BLaER1 treated with 17β-estradiol and CSF1 and Interleukin-3, amounts not matched to agents 10 nM and 100 nM (cell line): ENCODE data around the gene FGF2.

ENCODE experiments used
- H3K27ac ChIP-seq, 11 experiments: shearing (Covaris generic); formaldehyde crosslinking; 2 replicates each; pipeline ENCODE4 v1.8.1; 2022
- H3K27me3 ChIP-seq, 11 experiments: shearing (Covaris generic); formaldehyde crosslinking; 2 replicates each; pipeline ENCODE4 v1.8.1; 2022
- H3K36me3 ChIP-seq, 11 experiments: shearing (Covaris generic); formaldehyde crosslinking; 2 replicates each; pipeline ENCODE4 v1.8.1; 2022
- H3K4me1 ChIP-seq, 10 experiments: shearing (Covaris generic); formaldehyde crosslinking; 2 replicates each; pipeline ENCODE4 v1.8.1; 2022
- H3K4me2 ChIP-seq, 11 experiments: shearing (Covaris generic); formaldehyde crosslinking; 2 replicates each; pipeline ENCODE4 v1.8.1; 2022
- H3K4me3 ChIP-seq, 10 experiments: shearing (Covaris generic); formaldehyde crosslinking; 2 replicates each; pipeline ENCODE4 v1.8.1; 2022
- H3K9ac ChIP-seq, 11 experiments: shearing (Covaris generic); formaldehyde crosslinking; 2 replicates each; pipeline ENCODE4 v1.8.1; 2022
- H3K9me3 ChIP-seq, 11 experiments: shearing (Covaris generic); formaldehyde crosslinking; replicated peaks in 1 of 11; 2 replicates each; pipeline ENCODE4 v1.8.1; 2022
- H4K20me1 ChIP-seq, 11 experiments: shearing (Covaris generic); formaldehyde crosslinking; 2 replicates each; pipeline ENCODE4 v1.8.1; 2022
- Cebpa-rat ChIP-seq, 11 experiments: shearing (Covaris generic); IDR thresholded peaks; 2 replicates each; pipeline ENCODE4 v1.8.1; 2022

FGF2 gene

DNA sequence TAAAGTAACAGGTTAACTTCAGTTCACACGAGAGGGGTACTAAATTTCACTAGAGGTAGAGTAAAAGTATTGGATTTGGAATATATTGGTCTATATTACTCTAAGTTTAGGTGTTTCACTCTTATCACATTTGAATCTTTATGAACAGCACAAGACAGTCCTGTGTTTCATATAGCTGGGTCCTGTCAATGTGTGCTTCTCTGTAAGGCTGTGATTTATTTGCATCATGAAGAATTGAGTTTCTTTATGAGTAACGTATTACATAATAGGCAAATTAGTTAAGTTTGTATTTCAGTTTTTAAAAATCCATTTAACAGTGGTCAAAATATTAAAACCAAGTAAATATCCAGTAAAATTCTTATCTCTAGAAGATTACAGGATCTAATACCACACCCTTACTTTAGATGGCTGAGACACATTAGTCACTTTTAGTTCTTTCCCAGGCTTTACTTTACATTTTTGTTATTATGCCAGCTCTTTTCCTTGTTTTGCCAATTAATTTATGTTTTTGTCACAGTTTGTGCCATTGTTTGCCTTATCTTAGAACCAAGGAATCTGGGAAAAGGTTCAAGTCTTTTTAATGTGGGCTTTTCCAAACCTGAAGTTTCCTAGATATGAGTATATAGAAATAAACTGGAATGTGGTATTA is 63.6 kb downstream of the FGF2 start:
- no peak for TF ChIP-seq Cebpa-rat (IDR thresholded peaks at IDR 0.05)
- Histone ChIP-seq H3K4me1 (no peaks in the 10 kb centered on the region), H3K27ac (no peak overlapping the region), H4K20me1 (no peaks in the 10 kb centered on the region), H3K36me3 (peaks cover 0 to 16% (median 0%) of the 10 kb centered on the region in 11 experiments; a peak in 5 of 22 replicates), H3K9ac (no peak overlapping the region), H3K9me3 (no peaks in the 10 kb centered on the region), H3K4me2 (no peak overlapping the region), H3K4me3 (no peak overlapping the region), H3K27me3 (no peaks in the 10 kb centered on the region)

DNA sequence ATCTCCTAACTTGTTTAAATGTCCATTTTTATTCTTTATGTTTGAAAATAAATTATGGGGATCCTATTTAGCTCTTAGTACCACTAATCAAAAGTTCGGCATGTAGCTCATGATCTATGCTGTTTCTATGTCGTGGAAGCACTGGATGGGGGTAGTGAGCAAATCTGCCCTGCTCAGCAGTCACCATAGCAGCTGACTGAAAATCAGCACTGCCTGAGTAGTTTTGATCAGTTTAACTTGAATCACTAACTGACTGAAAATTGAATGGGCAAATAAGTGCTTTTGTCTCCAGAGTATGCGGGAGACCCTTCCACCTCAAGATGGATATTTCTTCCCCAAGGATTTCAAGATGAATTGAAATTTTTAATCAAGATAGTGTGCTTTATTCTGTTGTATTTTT is 68.2 kb downstream of the FGF2 start:
- H3K36me3 ChIP-seq: peaks cover 0 to 16% (median 0%) of the 10 kb centered on the region in 11 experiments; a peak in 5 of 22 replicates
- no peak overlapping the region for H3K4me2 ChIP-seq

DNA sequence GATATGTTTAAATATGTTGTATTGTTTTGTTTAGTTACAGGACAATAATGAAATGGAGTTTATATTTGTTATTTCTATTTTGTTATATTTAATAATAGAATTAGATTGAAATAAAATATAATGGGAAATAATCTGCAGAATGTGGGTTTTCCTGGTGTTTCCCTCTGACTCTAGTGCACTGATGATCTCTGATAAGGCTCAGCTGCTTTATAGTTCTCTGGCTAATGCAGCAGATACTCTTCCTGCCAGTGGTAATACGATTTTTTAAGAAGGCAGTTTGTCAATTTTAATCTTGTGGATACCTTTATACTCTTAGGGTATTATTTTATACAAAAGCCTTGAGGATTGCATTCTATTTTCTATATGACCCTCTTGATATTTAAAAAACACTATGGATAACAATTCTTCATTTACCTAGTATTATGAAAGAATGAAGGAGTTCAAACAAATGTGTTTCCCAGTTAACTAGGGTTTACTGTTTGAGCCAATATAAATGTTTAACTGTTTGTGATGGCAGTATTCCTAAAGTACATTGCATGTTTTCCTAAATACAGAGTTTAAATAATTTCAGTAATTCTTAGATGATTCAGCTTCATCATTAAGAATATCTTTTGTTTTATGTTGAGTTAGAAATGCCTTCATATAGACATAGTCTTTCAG is 68.8 kb downstream of the FGF2 start:
- Histone ChIP-seq H3K27ac (no peak overlapping the region), H3K36me3 (peaks cover 0 to 16% (median 0%) of the 10 kb centered on the region in 11 experiments; a peak in 5 of 22 replicates), H3K9me3 (no peaks in the 10 kb centered on the region), H3K4me1 (no peaks in the 10 kb centered on the region), H4K20me1 (no peaks in the 10 kb centered on the region), H3K27me3 (no peaks in the 10 kb centered on the region), H3K9ac (no peak overlapping the region), H3K4me2 (no peak overlapping the region), H3K4me3 (no peak overlapping the region)
- TF ChIP-seq Cebpa-rat (IDR thresholded peaks at IDR 0.05): no peak

More for the DNA sequence above, 68.2 kb downstream of the FGF2 start:
- H3K27ac ChIP-seq: no peak overlapping the region
- no peak overlapping the region for H3K9ac ChIP-seq
- H3K4me1 ChIP-seq: no peaks in the 10 kb centered on the region
- H3K9me3 ChIP-seq: no peaks in the 10 kb centered on the region
- no peak for TF ChIP-seq Cebpa-rat (IDR thresholded peaks at IDR 0.05)
- H3K4me3 ChIP-seq: no peak overlapping the region
- no peaks in the 10 kb centered on the region for H4K20me1 ChIP-seq
- H3K27me3 ChIP-seq: no peaks in the 10 kb centered on the region

DNA sequence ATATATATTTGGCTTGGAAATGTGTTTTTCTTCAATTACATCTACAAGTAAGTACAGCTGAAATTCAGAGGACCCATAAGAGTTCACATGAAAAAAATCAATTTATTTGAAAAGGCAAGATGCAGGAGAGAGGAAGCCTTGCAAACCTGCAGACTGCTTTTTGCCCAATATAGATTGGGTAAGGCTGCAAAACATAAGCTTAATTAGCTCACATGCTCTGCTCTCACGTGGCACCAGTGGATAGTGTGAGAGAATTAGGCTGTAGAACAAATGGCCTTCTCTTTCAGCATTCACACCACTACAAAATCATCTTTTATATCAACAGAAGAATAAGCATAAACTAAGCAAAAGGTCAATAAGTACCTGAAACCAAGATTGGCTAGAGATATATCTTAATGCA is 69.6 kb downstream of the FGF2 start:
- H4K20me1 ChIP-seq: no peaks in the 10 kb centered on the region
- no peak overlapping the region for H3K4me3 ChIP-seq
- H3K27me3 ChIP-seq: no peaks in the 10 kb centered on the region
- H3K9ac ChIP-seq: no peak overlapping the region
- no peak for TF ChIP-seq Cebpa-rat (IDR thresholded peaks at IDR 0.05)
- no peak overlapping the region for H3K4me2 ChIP-seq
- peaks cover 0 to 16% (median 0%) of the 10 kb centered on the region in 11 experiments; a peak in 5 of 22 replicates for H3K36me3 ChIP-seq
- H3K27ac ChIP-seq: no peak overlapping the region
- no peaks in the 10 kb centered on the region for H3K9me3 ChIP-seq
- H3K4me1 ChIP-seq: no peaks in the 10 kb centered on the region

DNA sequence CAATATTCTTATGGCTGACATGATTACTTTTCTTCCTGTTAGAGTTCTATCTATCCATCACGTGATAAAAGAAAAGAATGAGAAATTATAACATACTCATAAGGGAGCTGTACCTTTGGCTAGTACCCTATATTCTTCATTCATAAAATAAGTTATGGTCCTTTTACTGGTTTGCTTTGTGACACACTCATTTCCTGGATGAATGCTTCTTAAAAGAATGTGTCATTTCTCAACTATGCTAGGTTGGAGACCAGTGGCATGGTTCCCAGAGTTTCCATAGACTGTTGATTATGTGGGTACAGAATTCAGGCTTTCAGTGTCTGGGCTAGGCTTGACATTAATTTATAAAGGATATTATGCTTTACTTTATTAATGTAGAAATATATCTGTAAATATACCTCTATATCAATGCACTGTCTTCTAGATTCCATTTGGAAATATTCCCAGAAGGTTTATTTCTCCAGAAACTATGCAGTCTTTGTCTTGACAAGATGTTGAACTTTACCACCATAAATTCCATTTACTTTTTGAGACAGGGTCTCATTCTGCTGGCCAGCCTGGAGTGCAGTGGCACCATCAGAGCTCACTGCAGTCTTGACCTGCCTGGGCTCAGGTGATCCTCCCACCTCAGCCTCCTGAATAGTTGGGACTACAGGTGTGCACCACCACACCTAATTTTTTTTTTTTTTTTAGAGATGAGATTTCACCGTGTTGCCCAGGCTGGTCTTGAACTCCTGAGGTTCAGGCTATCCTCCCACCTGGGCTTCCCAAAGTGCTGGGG is 71.9 kb downstream of the FGF2 start:
- Histone ChIP-seq H3K4me2 (no peak overlapping the region), H3K9ac (no peak overlapping the region), H4K20me1 (no peaks in the 10 kb centered on the region), H3K36me3 (no peaks in the 10 kb centered on the region), H3K4me3 (no peak overlapping the region), H3K27ac (no peak overlapping the region), H3K27me3 (no peaks in the 10 kb centered on the region), H3K4me1 (no peaks in the 10 kb centered on the region), H3K9me3 (no peaks in the 10 kb centered on the region)
- TF ChIP-seq Cebpa-rat (IDR thresholded peaks at IDR 0.05): no peak

DNA sequence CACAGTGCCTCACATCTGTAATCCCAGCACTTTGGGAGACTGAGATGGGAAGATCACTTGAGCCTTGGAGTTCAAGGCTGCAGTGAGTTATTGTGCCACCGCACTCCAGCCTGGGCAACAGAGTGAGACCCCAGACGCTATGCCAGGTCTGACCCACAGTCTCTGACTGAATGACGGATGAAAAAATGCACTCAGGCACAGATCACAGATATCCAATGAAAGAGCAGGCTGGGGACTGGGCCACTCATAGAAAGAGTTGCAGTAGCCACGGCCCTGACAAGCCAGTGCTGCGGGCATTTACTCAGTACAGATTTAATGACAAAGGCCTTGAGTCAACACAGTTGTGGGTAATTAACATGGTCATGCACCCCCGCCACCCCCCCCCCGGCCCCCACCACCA is 73.1 kb downstream of the FGF2 start:
- H3K27ac ChIP-seq: no peak overlapping the region
- TF ChIP-seq Cebpa-rat (IDR thresholded peaks at IDR 0.05): no peak
- no peaks in the 10 kb centered on the region for H3K4me1 ChIP-seq
- no peak overlapping the region for H3K9ac ChIP-seq
- no peaks in the 10 kb centered on the region for H3K9me3 ChIP-seq
- peaks cover 0 to 4% (median under 1%) of the 10 kb centered on the region in 11 experiments; a peak in 4 of 22 replicates for H3K36me3 ChIP-seq
- no peak overlapping the region for H3K4me3 ChIP-seq
- no peaks in the 10 kb centered on the region for H3K27me3 ChIP-seq
- H4K20me1 ChIP-seq: no peaks in the 10 kb centered on the region
- no peak overlapping the region for H3K4me2 ChIP-seq

DNA sequence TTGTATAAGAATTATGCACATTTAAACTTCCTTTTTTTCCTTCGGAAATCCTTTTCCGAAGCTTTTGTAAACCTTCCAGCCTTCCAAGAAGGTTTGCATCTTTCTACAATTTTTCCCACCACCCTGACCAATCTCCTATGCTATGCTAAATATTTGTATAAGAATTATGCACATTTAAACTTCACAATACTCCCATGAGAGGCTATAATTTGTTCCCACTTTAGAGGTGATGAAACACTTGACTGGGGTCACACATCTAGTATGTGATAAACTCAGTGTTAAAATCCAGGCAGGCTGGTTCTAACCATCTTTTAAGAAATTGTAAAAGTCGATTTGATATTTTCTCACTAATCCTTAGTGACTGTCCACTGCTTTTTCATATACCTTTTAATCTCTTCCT is 73.7 kb downstream of the FGF2 start:
- Histone ChIP-seq H3K4me3 (no peak overlapping the region), H3K36me3 (peaks cover 0 to 10% (median 4%) of the 10 kb centered on the region in 11 experiments; a peak in 4 of 22 replicates), H3K9ac (no peak overlapping the region), H3K27me3 (no peaks in the 10 kb centered on the region), H3K4me2 (no peak overlapping the region), H3K4me1 (no peaks in the 10 kb centered on the region), H4K20me1 (no peaks in the 10 kb centered on the region), H3K27ac (no peak overlapping the region), H3K9me3 (no peaks in the 10 kb centered on the region)
- TF ChIP-seq Cebpa-rat (IDR thresholded peaks at IDR 0.05): no peak

DNA sequence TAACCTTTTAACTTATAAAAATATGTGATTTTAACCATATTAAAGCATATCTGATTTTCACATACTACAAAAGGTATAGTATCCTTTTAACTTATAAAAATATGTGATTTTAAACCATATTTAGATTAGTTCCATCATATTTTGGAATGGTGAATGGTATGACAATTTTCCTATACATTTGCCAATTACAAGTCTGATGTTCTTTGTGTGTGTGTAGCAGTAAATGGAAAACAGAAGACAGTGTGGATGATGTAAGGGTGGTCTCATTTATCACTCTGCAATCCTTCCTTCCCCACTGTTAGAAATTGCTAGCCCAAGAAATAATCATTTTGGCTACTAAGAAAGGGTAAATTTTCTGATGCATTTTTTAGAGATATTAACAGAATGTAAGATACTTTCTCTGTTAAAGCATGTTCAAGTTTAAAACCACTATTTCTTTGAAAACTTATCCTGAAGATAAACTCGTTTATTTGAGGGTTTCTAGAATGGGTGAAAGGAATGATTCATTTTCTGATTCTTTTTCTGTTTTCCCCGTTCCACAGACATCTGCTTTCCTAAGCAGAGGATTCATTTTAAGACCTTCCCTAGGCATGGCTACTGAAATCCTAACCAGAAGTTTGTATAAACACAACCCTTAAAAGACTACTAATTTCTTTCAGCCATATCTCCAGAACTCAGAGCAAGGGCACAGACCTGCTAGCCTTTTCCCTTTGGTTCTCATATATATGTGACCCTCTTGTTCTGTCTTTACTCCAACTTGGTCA is 74.8 kb downstream of the FGF2 start:
- Histone ChIP-seq H3K27me3 (no peaks in the 10 kb centered on the region), H3K9me3 (no peaks in the 10 kb centered on the region), H4K20me1 (no peaks in the 10 kb centered on the region), H3K4me2 (no peak overlapping the region), H3K4me3 (no peak overlapping the region), H3K27ac (no peak overlapping the region), H3K36me3 (peaks cover 0 to 13% (median 4%) of the 10 kb centered on the region in 11 experiments; a peak in 4 of 22 replicates), H3K9ac (no peak overlapping the region), H3K4me1 (no peaks in the 10 kb centered on the region)
- TF ChIP-seq Cebpa-rat (IDR thresholded peaks at IDR 0.05): no peak

DNA sequence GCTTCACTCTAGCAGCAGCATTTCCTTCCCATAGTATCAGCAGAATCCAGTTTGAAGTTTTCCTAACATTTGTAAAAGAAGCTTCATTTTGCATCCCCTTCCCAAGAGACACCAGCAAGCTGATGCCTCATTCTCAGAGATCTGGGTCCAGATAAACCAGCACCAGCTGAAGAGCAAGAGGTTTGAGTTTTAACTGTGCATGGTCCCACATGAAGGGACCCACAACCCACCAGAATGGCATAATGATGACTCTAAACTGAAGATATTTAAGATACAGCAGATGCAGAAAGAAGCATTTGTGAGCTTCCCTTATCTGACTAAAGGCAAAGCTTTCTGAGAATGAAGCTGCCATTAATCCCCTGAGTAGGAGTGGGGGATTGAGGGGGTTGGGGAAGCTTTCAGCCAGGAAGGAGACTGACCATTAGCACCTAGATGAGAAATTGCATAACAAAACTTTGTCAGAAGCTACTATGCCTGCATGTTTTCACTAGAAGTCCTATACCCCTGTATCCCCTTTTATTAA is 77.2 kb downstream of the FGF2 start:
- no peaks in the 10 kb centered on the region for H3K4me1 ChIP-seq
- no peak overlapping the region for H3K4me2 ChIP-seq
- peaks cover 0 to 13% (median 4%) of the 10 kb centered on the region in 11 experiments; a peak in 4 of 22 replicates for H3K36me3 ChIP-seq
- no peaks in the 10 kb centered on the region for H4K20me1 ChIP-seq
- no peak for TF ChIP-seq Cebpa-rat (IDR thresholded peaks at IDR 0.05)
- no peaks in the 10 kb centered on the region for H3K9me3 ChIP-seq
- H3K27me3 ChIP-seq: no peaks in the 10 kb centered on the region
- no peak overlapping the region for H3K9ac ChIP-seq
- H3K4me3 ChIP-seq: no peak overlapping the region
- no peak overlapping the region for H3K27ac ChIP-seq
